Stimulated activated CD4-positive, alpha-beta T cell treated with anti-CD3 and anti-CD28 coated beads, Interleukin-2, amount 100 ng/mL, for 48 hours (primary cell): Measurements from ENCODE around the gene MIGA2.
"Not testable (repeated sequence)": the region's sequence is repeated elsewhere in the genome, so short reads cannot be mapped to it uniquely, and the experiment has no call there.

Experiments
- DNase-seq, 2 donors: peaks; one replicate each; pipeline ENCODE4 v3.0.0-alpha.2; 2020

The MIGA2 gene

GRCh38 chr9:129011170-129011569, 25.3 kb upstream of the MIGA2 start:
- DNase-seq: no peak

GRCh38 chr9:129011761-129012181, 24.7 kb upstream of the MIGA2 start:
- DNase-seq: no peak

- no peak for DNase-seq
Measured at GRCh38 chr9:129012343-129012742, 24.1 kb upstream of the MIGA2 start.

- no peak for DNase-seq
Measured at GRCh38 chr9:129012893-129013448, 23.5 kb upstream of the MIGA2 start.

- DNase-seq: no peak
Measured at GRCh38 chr9:129013674-129014073, 22.8 kb upstream of the MIGA2 start.

GRCh38 chr9:129014124-129014523, 22.3 kb upstream of the MIGA2 start:
- DNase-seq: no peak

- no peak for DNase-seq
Measured at GRCh38 chr9:129014608-129015007, 21.8 kb upstream of the MIGA2 start.

- no peak for DNase-seq
Measured at GRCh38 chr9:129021091-129021490, 15.3 kb upstream of the MIGA2 start.

- DNase-seq: no peak
Measured at GRCh38 chr9:129022037-129022436, 14.4 kb upstream of the MIGA2 start.

- no peak for DNase-seq
Measured at GRCh38 chr9:129023036-129023907, 13.2 kb upstream of the MIGA2 start.

GRCh38 chr9:129023908-129024233, 12.6 kb upstream of the MIGA2 start:
- DNase-seq: no peak

- DNase-seq: no peak
Measured at GRCh38 chr9:129026442-129027223, 9.8 kb upstream of the MIGA2 start.

GRCh38 chr9:129027224-129027684, 9.2 kb upstream of the MIGA2 start:
- DNase-seq: no peak

- no peak for DNase-seq
Measured at GRCh38 chr9:129027685-129028191, 8.7 kb upstream of the MIGA2 start.

GRCh38 chr9:129028192-129028966, 8.0 kb upstream of the MIGA2 start, which contains the start of gene SH3GLB2:
TSS of gene SH3GLB2 (minus strand) at chr9:129028331. CDS start at chr9:129028154, 177 bp downstream.
- peak; percentile 97 to 99 for DNase-seq

GRCh38 chr9:129030191-129030590, 6.2 kb upstream of the MIGA2 start:
- DNase-seq: no peak

- no peak for DNase-seq
Measured at GRCh38 chr9:129031514-129031913, 4.9 kb upstream of the MIGA2 start.

GRCh38 chr9:129032541-129033159, 3.8 kb upstream of the MIGA2 start:
- no peak for DNase-seq

- no peak for DNase-seq
Measured at GRCh38 chr9:129033216-129033615, 3.2 kb upstream of the MIGA2 start.

- not testable (repeated sequence) for DNase-seq
Measured at GRCh38 chr9:129035838-129036237, 588 bp upstream of the MIGA2 start.

- DNase-seq: no peak
Measured at GRCh38 chr9:129036923-129037766, 719 bp downstream of the MIGA2 start.
